GM23248 (cell line): ENCODE measurements around the gene ABHD2. TPM values are rescaled to one million over a fixed set of nuclear protein-coding genes. Genes with fewer than 3 reads are reported as not detected.

Experiments
- DNase-seq: peaks from one replicate; pipeline ENCODE4 v3.0.0-alpha.2; 2015
- H2AFZ ChIP-seq: fragments of 200-600 bp; sonication (generic); 2 replicates; pipeline ENCODE4 v1.6.1; 2016; ENCODE audit warnings: antibody characterized with exemption
- H3F3A ChIP-seq: fragments of 200-600 bp; sonication (generic); 2 replicates; pipeline ENCODE4 v1.6.1; 2016; ENCODE audit warnings: mild to moderate bottlenecking, antibody characterized with exemption, mixed run types; ENCODE audit not compliant: insufficient read depth
- H3K27ac ChIP-seq: fragments of 200-600 bp; sonication (generic); 2 replicates; pipeline ENCODE4 v1.5.1; 2016; ENCODE audit warnings: mild to moderate bottlenecking
- H3K27me3 ChIP-seq: fragments of 200-600 bp; sonication (generic); replicated peaks from 2 replicates; pipeline ENCODE4 v1.6.1; 2016; ENCODE audit warnings: mild to moderate bottlenecking; ENCODE audit not compliant: insufficient read depth
- H3K36me3 ChIP-seq: fragments of 200-600 bp; sonication (generic); 2 replicates; pipeline ENCODE4 v1.6.1; 2016; ENCODE audit warnings: low read depth, mild to moderate bottlenecking
- H3K4me1 ChIP-seq: fragments of 200-600 bp; sonication (generic); 2 replicates; pipeline ENCODE4 v1.6.1; 2016; ENCODE audit warnings: mild to moderate bottlenecking; ENCODE audit not compliant: insufficient read depth
- H3K4me2 ChIP-seq: fragments of 200-600 bp; sonication (generic); one replicate; pipeline ENCODE4 v1.6.1; 2016; ENCODE audit warnings: mild to moderate bottlenecking; ENCODE audit not compliant: unreplicated experiment
- H3K4me3 ChIP-seq: fragments of 200-600 bp; sonication (generic); 2 replicates; pipeline ENCODE4 v1.5.1; 2016; ENCODE audit warnings: mild to moderate bottlenecking
- H3K79me2 ChIP-seq: fragments of 200-600 bp; sonication (generic); 2 replicates; pipeline ENCODE4 v1.6.1; 2016; ENCODE audit warnings: mild to moderate bottlenecking; ENCODE audit not compliant: insufficient read depth
- H3K9ac ChIP-seq: fragments of 200-600 bp; sonication (generic); 2 replicates; pipeline ENCODE4 v1.6.1; 2016; ENCODE audit warnings: mild to moderate bottlenecking
- H3K9me2 ChIP-seq: fragments of 200-600 bp; sonication (generic); 2 replicates; pipeline ENCODE4 v1.6.1; 2016; ENCODE audit warnings: mixed run types, mild to moderate bottlenecking, moderate library complexity; ENCODE audit not compliant: insufficient read depth
- H3K9me3 ChIP-seq: fragments of 200-600 bp; sonication (generic); one replicate; pipeline ENCODE4 v1.6.1; 2017; ENCODE audit warnings: low read depth
- H4K20me1 ChIP-seq: fragments of 200-600 bp; sonication (generic); 2 replicates; pipeline ENCODE4 v1.6.0; 2016; ENCODE audit not compliant: insufficient read depth
- EZH2 ChIP-seq: fragments of 200-600 bp; sonication (generic); IDR thresholded peaks from 2 replicates; pipeline ENCODE4 v1.6.1; 2018; ENCODE audit warnings: antibody characterized with exemption, mild to moderate bottlenecking; ENCODE audit not compliant: insufficient read depth, poor library complexity, severe bottlenecking
- EZH2phosphoT487 ChIP-seq: fragments of 200-600 bp; sonication (generic); IDR thresholded peaks from 2 replicates; pipeline ENCODE4 v1.6.1; 2018; ENCODE audit warnings: antibody characterized with exemption, moderate library complexity, mild to moderate bottlenecking, low read depth; ENCODE audit not compliant: insufficient read depth
- WGBS, 2 experiments: methylation state at CpG; one replicate each; pipeline ENCODE4 v1.1.6; 2015 to 2017; ENCODE audit warnings: low lambda C conversion rate in 2 of 2, low coverage in 1 of 2; ENCODE audit errors: missing lambda C conversion rate in 2 of 2; 5-methylcytosine and 5-hydroxymethylcytosine counted together
- in situ Hi-C: fragments of 300-500 bp; cut with MboI; formaldehyde crosslinking; loops from 2 replicates; pipeline ENCODE4 v1.15.0; 2020
- polyA plus RNA-seq: library from polyadenylated mRNA; unstranded; fragments of >200 nt; fragmentation: Nextera tagmentation; extraction: Ambion mirVana; gene quantifications from 2 replicates; pipeline ENCODE4 v1.2.1, GENCODE V29; 2016
- total RNA-seq: library from RNA; depleted of rRNA; stranded (reverse); fragments of >200 nt; shearing (Covaris generic); gene quantifications from 2 replicates; pipeline ENCODE4 v1.2.3, GENCODE V29; 2014

ABHD2 gene
- total and polyA plus RNA-seq, 2 experiments from 2014 or later = 17.6 to 24.2 TPM

GRCh38 chr15:89157061-89157460 is 68.8 kb downstream of the ABHD2 start:
- Histone ChIP-seq H3K79me2 (no peaks in the 10 kb centered on the region), H3K27me3 (no peaks in the 10 kb centered on the region), H4K20me1 (no peaks in the 10 kb centered on the region), H3K4me2 (no peak overlapping the region), H3K9me3 (no peaks in the 10 kb centered on the region), H3K4me3 (no peak overlapping the region), H3K36me3 (peaks cover 7% of the 10 kb centered on the region; the same call in 1 of the 2 replicates), H3F3A (no peaks in the 10 kb centered on the region; the same call in 1 of the 2 replicates), H3K27ac (no peak overlapping the region), H2AFZ (no peak overlapping the region), H3K9ac (no peak overlapping the region), H3K4me1 (no peaks in the 10 kb centered on the region), H3K9me2 (no peaks in the 10 kb centered on the region)
- in situ Hi-C loops = no loop called here
- DNase-seq = no peak
- no peak for TF ChIP-seq EZH2
- no peak for TF ChIP-seq EZH2phosphoT487
- WGBS, 2 experiments = 89 to 91% methylated on average over 1 of the region's 1 CpG

GRCh38 chr15:89157918-89158564 is 69.8 kb downstream of the ABHD2 start:
- Histone ChIP-seq H4K20me1 (no peaks in the 10 kb centered on the region), H3K4me3 (no peak overlapping the region), H3K4me2 (no peak overlapping the region), H3K4me1 (no peaks in the 10 kb centered on the region), H3F3A (no peaks in the 10 kb centered on the region; the same call in 1 of the 2 replicates), H3K79me2 (no peaks in the 10 kb centered on the region), H3K9me3 (no peaks in the 10 kb centered on the region), H3K27ac (no peak overlapping the region), H2AFZ (no peak overlapping the region), H3K9ac (no peak overlapping the region), H3K27me3 (no peaks in the 10 kb centered on the region), H3K36me3 (peaks cover 4% of the 10 kb centered on the region; the same call in 1 of the 2 replicates), H3K9me2 (no peaks in the 10 kb centered on the region)
- TF ChIP-seq EZH2phosphoT487 (no peak), EZH2 (no peak)
- in situ Hi-C loops = no loop called here
- 87 to 88% methylated on average over 4 of the region's 4 CpGs for WGBS, 2 experiments
- DNase-seq = no peak

- H3K9me2 ChIP-seq = no peaks in the 10 kb centered on the region
- no peak overlapping the region for H3K4me3 ChIP-seq
- no peaks in the 10 kb centered on the region for H4K20me1 ChIP-seq
- no peak overlapping the region for H3K27ac ChIP-seq
- 70 to 71% methylated on average over 3 of the region's 3 CpGs for WGBS, 2 experiments
- H3K4me1 ChIP-seq = peaks cover 7% of the 10 kb centered on the region
- TF ChIP-seq EZH2phosphoT487 = no peak
- no peak for TF ChIP-seq EZH2
- H3K27me3 ChIP-seq = no peaks in the 10 kb centered on the region
- H3K4me2 ChIP-seq = no peak overlapping the region
- no peaks in the 10 kb centered on the region; the same call in 1 of the 2 replicates for H3K36me3 ChIP-seq
- H3F3A ChIP-seq = no peaks in the 10 kb centered on the region; the same call in 1 of the 2 replicates
- no peaks in the 10 kb centered on the region for H3K79me2 ChIP-seq
- DNase-seq = no peak
- in situ Hi-C loops = no loop called here
- no peaks in the 10 kb centered on the region for H3K9me3 ChIP-seq
- no peak overlapping the region for H3K9ac ChIP-seq
- no peak overlapping the region for H2AFZ ChIP-seq
These were observed 73.4 kb downstream of the ABHD2 start for GRCh38 chr15:89161666-89162065.

- H3K4me2 ChIP-seq = no peak overlapping the region
- H2AFZ ChIP-seq = no peak overlapping the region
- TF ChIP-seq EZH2phosphoT487 (no peak), EZH2 (no peak)
- no peak overlapping the region for H3K27ac ChIP-seq
- no peak overlapping the region for H3K9ac ChIP-seq
- no peaks in the 10 kb centered on the region; the same call in 1 of the 2 replicates for H3K36me3 ChIP-seq
- H3K27me3 ChIP-seq = no peaks in the 10 kb centered on the region
- no peaks in the 10 kb centered on the region for H3K9me2 ChIP-seq
- in situ Hi-C loops = no loop called here
- 84 to 91% methylated on average over 5 of the region's 5 CpGs for WGBS, 2 experiments
- H3K4me1 ChIP-seq = peaks cover 25% of the 10 kb centered on the region
- peaks cover 17% of the 10 kb centered on the region for H3F3A ChIP-seq
- no peak overlapping the region for H3K4me3 ChIP-seq
- no peaks in the 10 kb centered on the region for H3K9me3 ChIP-seq
- H3K79me2 ChIP-seq = no peaks in the 10 kb centered on the region
- H4K20me1 ChIP-seq = no peaks in the 10 kb centered on the region
- DNase-seq = no peak
These were observed 75.2 kb downstream of the ABHD2 start for GRCh38 chr15:89163271-89164055.
